Skeletal muscle cell (primary cell): ENCODE data around the gene APOA5.
"Not testable (repeated sequence)": the region's sequence is repeated elsewhere in the genome, so short reads cannot be mapped to it uniquely, and the experiment has no call there.

ENCODE experiments used
- DNase-seq: peaks from one replicate; pipeline ENCODE4 v3.0.0-alpha.2; 2010; ENCODE audit warnings: low read depth
- H3K4me3 ChIP-seq: 2 replicates; pipeline ENCODE4 v1.5.1; 2011; ENCODE audit warnings: low read depth, mild to moderate bottlenecking, control low read depth, low read length, moderate library complexity

Gene APOA5

GRCh38 chr11:116791813-116792143, at the start of gene APOA5:
Gene APOA5, minus strand, starts transcription at chr11:116791879. Its CDS starts 19 bp downstream, at chr11:116791860.
- DNase-seq: no peak
- no peak within 1 kb of the TSS for H3K4me3 ChIP-seq

- no peak overlapping the region for H3K4me3 ChIP-seq
- no peak for DNase-seq
Observed at GRCh38 chr11:116840746-116841296, 49.1 kb upstream of the APOA5 start.

- DNase-seq: no peak
- H3K4me3 ChIP-seq: no peak overlapping the region
Observed at GRCh38 chr11:116840224-116840745, 48.6 kb upstream of the APOA5 start.

DNA sequence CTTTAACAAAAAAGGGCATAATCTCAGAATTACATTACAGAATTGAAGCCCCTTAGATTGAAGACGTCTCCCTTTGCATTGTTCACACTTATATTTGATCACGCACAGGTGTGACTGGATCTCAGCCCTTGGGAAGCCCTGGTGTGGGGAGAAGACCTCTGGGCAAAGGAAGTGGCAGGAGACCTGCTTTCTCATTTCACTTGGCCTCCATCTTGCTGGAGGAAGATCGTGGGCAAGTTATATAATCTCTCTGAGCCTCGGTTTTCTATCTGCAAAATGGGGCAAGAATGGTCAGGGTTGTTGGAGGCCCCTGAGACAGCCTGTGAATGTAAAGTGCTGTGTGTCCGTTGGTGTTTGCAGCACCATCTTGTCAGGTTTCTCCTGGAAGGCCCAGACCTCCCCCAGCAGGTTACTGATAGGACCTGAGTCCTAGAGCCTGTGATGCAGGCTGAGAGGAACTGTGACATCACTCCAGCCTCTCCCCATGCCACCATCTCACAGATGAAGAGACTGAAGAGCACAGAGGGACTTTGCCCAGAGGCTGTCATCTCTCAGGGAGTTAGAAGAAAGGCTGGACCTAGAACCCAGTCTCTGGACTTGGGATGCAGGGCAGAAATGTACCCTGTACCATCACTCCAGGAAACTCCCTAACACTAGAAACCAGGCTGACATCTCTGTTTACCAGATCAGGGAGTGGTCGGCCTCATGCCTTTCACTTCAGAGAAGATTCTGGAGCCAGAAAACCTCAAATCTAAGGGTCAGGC, 46.8 kb upstream of the APOA5 start:
- no peak for DNase-seq
- no peak overlapping the region for H3K4me3 ChIP-seq

- DNase-seq: no peak
- no peak within 1 kb of the TSS for H3K4me3 ChIP-seq
Observed at GRCh38 chr11:116837231-116838091, 45.8 kb upstream of the APOA5 start, which contains the start of gene APOA1. Gene APOA1, minus strand, starts transcription at chr11:116837622. Its CDS starts 235 bp downstream, at chr11:116837387.

- DNase-seq: no peak
- no peak overlapping the region for H3K4me3 ChIP-seq
Observed at GRCh38 chr11:116836632-116836991, 44.9 kb upstream of the APOA5 start.

DNA sequence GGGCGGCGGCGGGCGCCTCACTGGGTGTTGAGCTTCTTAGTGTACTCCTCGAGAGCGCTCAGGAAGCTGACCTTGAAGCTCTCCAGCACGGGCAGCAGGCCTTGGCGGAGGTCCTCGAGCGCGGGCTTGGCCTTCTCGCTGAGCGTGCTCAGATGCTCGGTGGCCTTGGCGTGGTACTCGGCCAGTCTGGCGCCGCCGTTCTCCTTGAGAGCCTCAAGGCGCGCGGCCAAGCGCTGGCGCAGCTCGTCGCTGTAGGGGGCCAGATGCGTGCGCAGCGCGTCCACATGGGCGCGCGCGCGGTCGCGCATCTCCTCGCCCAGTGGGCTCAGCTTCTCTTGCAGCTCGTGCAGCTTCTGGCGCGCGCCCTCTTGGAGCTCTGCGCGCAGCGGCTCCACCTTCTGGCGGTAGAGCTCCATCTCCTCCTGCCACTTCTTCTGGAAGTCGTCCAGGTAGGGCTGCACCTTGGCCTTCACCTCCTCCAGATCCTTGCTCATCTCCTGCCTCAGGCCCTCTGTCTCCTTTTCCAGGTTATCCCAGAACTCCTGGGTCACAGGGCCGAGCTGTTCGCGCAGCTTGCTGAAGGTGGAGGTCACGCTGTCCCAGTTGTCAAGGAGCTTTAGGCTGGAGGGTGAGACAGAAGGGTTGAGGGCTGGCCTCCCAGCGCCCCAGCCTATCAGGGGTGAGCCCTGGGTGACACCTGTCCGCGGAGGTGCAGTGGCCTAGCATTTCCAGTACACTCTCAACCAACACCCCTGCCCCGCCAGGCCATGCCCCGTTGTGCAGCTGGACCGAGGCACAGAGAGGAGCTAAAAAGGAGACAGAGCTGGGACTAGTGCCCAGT, 44.3 kb upstream of the APOA5 start:
- H3K4me3 ChIP-seq: peak overlapping the region; percentile 32
- peak; percentile 87 for DNase-seq

GRCh38 chr11:116835042-116835772, 43.5 kb upstream of the APOA5 start:
- H3K4me3 ChIP-seq: peak overlapping the region; percentile 32
- DNase-seq: no peak

- not testable (repeated sequence) for H3K4me3 ChIP-seq, DNase-seq
Observed at GRCh38 chr11:116834535-116835041, 42.9 kb upstream of the APOA5 start.

DNA sequence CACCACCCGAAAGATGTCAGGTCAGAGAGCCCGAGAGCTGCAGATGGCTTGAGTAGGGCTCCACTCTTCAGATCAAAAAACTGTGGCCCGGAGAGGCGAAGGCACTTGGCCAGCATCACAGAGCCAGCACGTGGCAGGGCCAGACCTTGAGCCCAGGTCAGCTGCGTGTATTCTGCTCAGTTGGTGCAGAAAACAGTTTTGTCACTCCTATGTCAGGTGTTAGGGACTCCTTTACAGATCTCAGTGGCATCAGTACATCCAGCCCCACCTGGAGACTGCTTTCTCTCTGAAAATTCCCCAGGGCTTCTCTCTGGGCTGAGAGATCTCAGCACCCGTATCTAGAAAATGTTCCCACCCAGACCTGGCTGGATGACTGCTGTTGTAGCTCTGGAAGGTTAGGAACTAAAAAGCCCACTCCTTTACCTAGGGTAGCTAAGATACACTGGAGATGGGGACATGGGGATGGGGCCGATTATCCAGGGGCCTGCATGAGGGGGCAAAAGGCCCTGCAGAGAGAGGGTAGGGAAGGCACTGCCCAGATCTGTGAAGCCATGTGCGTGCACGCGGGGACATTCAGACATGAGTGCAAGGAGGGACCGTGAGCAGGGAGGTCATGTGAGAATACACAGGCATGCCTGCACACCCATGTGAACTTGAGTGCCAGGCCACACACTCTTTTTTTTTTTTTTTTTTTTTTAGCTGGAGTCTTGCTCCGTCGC, 42.3 kb upstream of the APOA5 start:
- no peak overlapping the region for H3K4me3 ChIP-seq
- DNase-seq: no peak

GRCh38 chr11:116833491-116833815, 41.8 kb upstream of the APOA5 start:
- DNase-seq: no peak
- H3K4me3 ChIP-seq: no peak overlapping the region

DNA sequence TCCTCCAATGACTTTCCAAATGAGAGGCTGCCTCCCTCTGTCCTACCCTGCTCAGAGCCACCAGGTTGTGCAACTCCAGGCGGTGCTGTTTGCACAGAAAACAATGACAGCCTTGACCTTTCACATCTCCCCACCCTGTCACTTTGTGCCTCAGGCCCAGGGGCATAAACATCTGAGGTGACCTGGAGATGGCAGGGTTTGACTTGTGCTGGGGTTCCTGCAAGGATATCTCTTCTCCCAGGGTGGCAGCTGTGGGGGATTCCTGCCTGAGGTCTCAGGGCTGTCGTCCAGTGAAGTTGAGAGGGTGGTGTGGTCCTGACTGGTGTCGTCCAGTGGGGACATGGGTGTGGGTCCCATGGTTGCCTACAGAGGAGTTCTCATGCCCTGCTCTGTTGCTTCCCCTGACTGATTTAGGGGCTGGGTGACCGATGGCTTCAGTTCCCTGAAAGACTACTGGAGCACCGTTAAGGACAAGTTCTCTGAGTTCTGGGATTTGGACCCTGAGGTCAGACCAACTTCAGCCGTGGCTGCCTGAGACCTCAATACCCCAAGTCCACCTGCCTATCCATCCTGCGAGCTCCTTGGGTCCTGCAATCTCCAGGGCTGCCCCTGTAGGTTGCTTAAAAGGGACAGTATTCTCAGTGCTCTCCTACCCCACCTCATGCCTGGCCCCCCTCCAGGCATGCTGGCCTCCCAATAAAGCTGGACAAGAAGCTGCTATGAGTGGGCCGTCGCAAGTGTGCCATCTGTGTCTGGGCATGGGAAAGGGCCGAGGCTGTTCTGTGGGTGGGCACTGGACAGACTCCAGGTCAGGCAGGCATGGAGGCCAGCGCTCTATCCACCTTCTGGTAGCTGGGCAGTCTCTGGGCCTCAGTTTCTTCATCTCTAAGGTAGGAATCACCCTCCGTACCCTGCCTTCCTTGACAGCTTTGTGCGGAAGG, 40.9 kb upstream of the APOA5 start:
- no peak for DNase-seq
- H3K4me3 ChIP-seq: no peak overlapping the region

DNA sequence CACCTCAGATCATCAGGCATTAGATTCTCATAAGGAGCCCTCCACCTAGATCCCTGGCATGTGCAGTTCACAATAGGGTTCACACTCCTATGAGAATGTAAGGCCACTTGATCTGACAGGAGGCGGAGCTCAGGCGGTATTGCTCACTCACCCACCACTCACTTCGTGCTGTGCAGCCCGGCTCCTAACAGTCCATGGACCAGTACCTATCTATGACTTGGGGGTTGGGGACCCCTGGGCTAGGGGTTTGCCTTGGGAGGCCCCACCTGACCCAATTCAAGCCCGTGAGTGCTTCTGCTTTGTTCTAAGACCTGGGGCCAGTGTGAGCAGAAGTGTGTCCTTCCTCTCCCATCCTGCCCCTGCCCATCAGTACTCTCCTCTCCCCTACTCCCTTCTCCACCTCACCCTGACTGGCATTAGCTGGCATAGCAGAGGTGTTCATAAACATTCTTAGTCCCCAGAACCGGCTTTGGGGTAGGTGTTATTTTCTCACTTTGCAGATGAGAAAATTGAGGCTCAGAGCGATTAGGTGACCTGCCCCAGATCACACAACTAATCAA, 40.2 kb upstream of the APOA5 start:
- no peak for DNase-seq
- no peak overlapping the region for H3K4me3 ChIP-seq

DNA sequence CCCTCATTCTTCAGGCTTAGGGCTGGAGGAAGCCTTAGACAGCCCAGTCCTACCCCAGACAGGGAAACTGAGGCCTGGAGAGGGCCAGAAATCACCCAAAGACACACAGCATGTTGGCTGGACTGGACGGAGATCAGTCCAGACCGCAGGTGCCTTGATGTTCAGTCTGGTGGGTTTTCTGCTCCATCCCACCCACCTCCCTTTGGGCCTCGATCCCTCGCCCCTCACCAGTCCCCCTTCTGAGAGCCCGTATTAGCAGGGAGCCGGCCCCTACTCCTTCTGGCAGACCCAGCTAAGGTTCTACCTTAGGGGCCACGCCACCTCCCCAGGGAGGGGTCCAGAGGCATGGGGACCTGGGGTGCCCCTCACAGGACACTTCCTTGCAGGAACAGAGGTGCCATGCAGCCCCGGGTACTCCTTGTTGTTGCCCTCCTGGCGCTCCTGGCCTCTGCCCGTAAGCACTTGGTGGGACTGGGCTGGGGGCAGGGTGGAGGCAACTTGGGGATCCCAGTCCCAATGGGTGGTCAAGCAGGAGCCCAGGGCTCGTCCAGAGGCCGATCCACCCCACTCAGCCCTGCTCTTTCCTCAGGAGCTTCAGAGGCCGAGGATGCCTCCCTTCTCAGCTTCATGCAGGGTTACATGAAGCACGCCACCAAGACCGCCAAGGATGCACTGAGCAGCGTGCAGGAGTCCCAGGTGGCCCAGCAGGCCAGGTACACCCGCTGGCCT, 38.7 kb upstream of the APOA5 start:
- no peak overlapping the region for H3K4me3 ChIP-seq
- no peak for DNase-seq

DNA sequence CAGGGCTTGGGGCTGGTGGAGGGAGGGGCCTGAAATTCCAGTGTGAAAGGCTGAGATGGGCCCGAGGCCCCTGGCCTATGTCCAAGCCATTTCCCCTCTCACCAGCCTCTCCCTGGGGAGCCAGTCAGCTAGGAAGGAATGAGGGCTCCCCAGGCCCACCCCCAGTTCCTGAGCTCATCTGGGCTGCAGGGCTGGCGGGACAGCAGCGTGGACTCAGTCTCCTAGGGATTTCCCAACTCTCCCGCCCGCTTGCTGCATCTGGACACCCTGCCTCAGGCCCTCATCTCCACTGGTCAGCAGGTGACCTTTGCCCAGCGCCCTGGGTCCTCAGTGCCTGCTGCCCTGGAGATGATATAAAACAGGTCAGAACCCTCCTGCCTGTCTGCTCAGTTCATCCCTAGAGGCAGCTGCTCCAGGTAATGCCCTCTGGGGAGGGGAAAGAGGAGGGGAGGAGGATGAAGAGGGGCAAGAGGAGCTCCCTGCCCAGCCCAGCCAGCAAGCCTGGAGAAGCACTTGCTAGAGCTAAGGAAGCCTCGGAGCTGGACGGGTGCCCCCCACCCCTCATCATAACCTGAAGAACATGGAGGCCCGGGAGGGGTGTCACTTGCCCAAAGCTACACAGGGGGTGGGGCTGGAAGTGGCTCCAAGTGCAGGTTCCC, 38.0 kb upstream of the APOA5 start, which contains the start of gene APOC3:
Gene APOC3 (plus strand): TSS at position 383 of the 659 bp plus-strand sequence. CDS start 676 bp downstream, outside the sequence.
- H3K4me3 ChIP-seq: no peak within 1 kb of the TSS
- peak; percentile 30 for DNase-seq
